ENCODE data around the gene PPP2R5C.

The PPP2R5C gene

GRCh38 chr14:101963656-101964296 lies 202.3 kb downstream of the PPP2R5C start:
- no peak for TF ChIP-seq CTCF (IDR thresholded peaks at IDR 0.05; ENCODE audit: insufficient read depth, low read depth, low read length, missing control alignments)
- no peak overlapping the region for H3K4me3 ChIP-seq (ENCODE audit: low read length)
- DNase-seq (ENCODE audit: low read depth), result no peak

GRCh38 chr14:101964297-101965180 lies 203.0 kb downstream of the PPP2R5C start, which contains the start of gene DYNC1H1:
DYNC1H1 (plus strand) TSS chr14:101964573; CDS start chr14:101964692, 119 bp downstream.
- DNase-seq (ENCODE audit: low read depth), result peak; percentile 90
- peak within 1 kb of the TSS; percentile 87 for H3K4me3 ChIP-seq (ENCODE audit: low read length)
- no peak for TF ChIP-seq CTCF (IDR thresholded peaks at IDR 0.05; ENCODE audit: insufficient read depth, low read depth, low read length, missing control alignments)

GRCh38 chr14:101965181-101965544 lies 203.7 kb downstream of the PPP2R5C start:
- no peak for TF ChIP-seq CTCF (IDR thresholded peaks at IDR 0.05; ENCODE audit: insufficient read depth, low read depth, low read length, missing control alignments)
- DNase-seq (ENCODE audit: low read depth), result peak; percentile 64
- peak overlapping the region; percentile 87 for H3K4me3 ChIP-seq (ENCODE audit: low read length)

GRCh38 chr14:101965770-101966722 lies 204.5 kb downstream of the PPP2R5C start:
- no peak for TF ChIP-seq CTCF (IDR thresholded peaks at IDR 0.05; ENCODE audit: insufficient read depth, low read depth, low read length, missing control alignments)
- DNase-seq (ENCODE audit: low read depth), result no peak

GRCh38 chr14:101966742-101967141 lies 205.2 kb downstream of the PPP2R5C start:
- TF ChIP-seq CTCF (IDR thresholded peaks at IDR 0.05; ENCODE audit: insufficient read depth, low read depth, low read length, missing control alignments), result no peak
- no peak overlapping the region for H3K4me3 ChIP-seq (ENCODE audit: low read length)
- DNase-seq (ENCODE audit: low read depth), result no peak

More at GRCh38 chr14:101965770-101966722, 204.5 kb downstream of the PPP2R5C start:
- H3K4me3 ChIP-seq (ENCODE audit: low read length), result peak overlapping the region; percentile 87

- TF ChIP-seq CTCF (IDR thresholded peaks at IDR 0.05; ENCODE audit: insufficient read depth, low read depth, low read length, missing control alignments), result no peak
- DNase-seq (ENCODE audit: low read depth), result no peak
- H3K4me3 ChIP-seq (ENCODE audit: low read length), result no peak overlapping the region
Observed at GRCh38 chr14:101968186-101968585, 206.7 kb downstream of the PPP2R5C start.
